Prostate gland (tissue), 2 donors: ENCODE results near the gene JAKMIP1.

Experiments used
- POLR2A ChIP-seq: fragments of 450-650 bp; IDR thresholded peaks from one replicate; pipeline ENCODE4 v1.6.1; 2016; ENCODE audit warnings: antibody characterized with exemption, mild to moderate bottlenecking
- POLR2AphosphoS5 ChIP-seq: sonication (generic); formaldehyde crosslinking; IDR thresholded peaks from one replicate; pipeline ENCODE4 v1.6.1; 2017; ENCODE audit warnings: antibody characterized with exemption
- TF ChIP-seq, protein P1 (sequence below), 4 experiments: fragments of 200-600 bp in 2 of 4; fragments of 450-650 bp in 2 of 4; sonication (generic) in 2 of 4; IDR thresholded peaks; 1 replicate in 3 of 4; 2 replicates in 1 of 4; pipeline ENCODE4 v1.5.1; 2016 to 2019; ENCODE audit warnings: antibody characterized with exemption in 4 of 4, mild to moderate bottlenecking in 2 of 4, moderate library complexity in 2 of 4

DNA sequence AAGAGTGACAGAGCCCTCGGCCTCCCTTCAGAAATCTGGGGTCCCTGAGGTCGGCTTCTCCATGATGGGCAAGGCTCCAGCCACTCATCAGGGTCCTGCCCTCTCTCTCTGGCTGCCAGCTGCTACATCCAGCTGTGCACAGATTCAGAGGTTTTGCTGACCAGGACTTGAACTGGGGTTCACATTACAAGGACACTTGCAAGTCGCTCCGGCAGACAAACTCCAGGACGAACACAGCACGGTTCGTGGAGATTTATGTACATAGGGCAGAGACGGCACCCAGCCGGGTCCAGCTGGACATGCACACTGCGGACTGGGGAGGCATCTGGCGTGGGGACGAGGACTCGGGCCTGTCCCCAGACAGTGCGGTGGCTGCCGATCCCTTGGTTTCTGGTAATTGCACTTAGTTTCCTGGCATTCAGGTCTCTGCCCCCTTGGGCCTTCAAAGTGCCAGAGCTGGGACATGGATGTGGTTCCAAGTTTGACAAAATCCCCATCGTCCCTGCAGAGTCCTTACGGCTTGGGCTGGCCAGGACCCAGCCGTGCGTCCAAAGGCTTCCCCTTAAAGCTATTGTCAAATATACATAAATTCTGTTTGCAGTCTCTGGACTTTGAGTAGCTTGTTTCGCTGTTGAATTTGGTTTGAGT is 175.9 kb downstream of the JAKMIP1 start:
- TF ChIP-seq, protein P1, sequence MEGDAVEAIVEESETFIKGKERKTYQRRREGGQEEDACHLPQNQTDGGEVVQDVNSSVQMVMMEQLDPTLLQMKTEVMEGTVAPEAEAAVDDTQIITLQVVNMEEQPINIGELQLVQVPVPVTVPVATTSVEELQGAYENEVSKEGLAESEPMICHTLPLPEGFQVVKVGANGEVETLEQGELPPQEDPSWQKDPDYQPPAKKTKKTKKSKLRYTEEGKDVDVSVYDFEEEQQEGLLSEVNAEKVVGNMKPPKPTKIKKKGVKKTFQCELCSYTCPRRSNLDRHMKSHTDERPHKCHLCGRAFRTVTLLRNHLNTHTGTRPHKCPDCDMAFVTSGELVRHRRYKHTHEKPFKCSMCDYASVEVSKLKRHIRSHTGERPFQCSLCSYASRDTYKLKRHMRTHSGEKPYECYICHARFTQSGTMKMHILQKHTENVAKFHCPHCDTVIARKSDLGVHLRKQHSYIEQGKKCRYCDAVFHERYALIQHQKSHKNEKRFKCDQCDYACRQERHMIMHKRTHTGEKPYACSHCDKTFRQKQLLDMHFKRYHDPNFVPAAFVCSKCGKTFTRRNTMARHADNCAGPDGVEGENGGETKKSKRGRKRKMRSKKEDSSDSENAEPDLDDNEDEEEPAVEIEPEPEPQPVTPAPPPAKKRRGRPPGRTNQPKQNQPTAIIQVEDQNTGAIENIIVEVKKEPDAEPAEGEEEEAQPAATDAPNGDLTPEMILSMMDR (IDR thresholded peaks at IDR 0.05) = no peak
- TF ChIP-seq POLR2A = no peak
- no peak for TF ChIP-seq POLR2AphosphoS5
